Ecto neural progenitor cell (in vitro differentiated cells): ENCODE measurements around the gene NTHL1.

Experiments
- DNase-seq: peaks from one replicate; pipeline ENCODE4 v3.0.0-alpha.2; 2018; ENCODE audit warnings: low spot score

NTHL1 gene

GRCh38 chr16:2047330-2048115, at the start of gene NTHL1, which contains the start of gene TSC2:
Gene NTHL1 (minus strand): TSS chr16:2047834. CDS start chr16:2047823, 11 bp downstream.
Gene TSC2 (plus strand): TSS chr16:2047985. CDS start chr16:2048616, 631 bp downstream.
- peak; percentile 99 for DNase-seq

- no peak for DNase-seq
Measured at GRCh38 chr16:2096853-2097595, 49.4 kb upstream of the NTHL1 start.

- DNase-seq, result no peak
Measured at GRCh38 chr16:2095918-2096582, 48.4 kb upstream of the NTHL1 start.

- DNase-seq, result no peak
Measured at GRCh38 chr16:2095315-2095853, 47.8 kb upstream of the NTHL1 start.

- DNase-seq, result no peak
Measured at GRCh38 chr16:2093793-2094192, 46.2 kb upstream of the NTHL1 start.

- DNase-seq, result no peak
Measured at GRCh38 chr16:2092866-2093265, 45.2 kb upstream of the NTHL1 start.

GRCh38 chr16:2092256-2092620, 44.6 kb upstream of the NTHL1 start:
- DNase-seq, result no peak

GRCh38 chr16:2091547-2092255, 44.1 kb upstream of the NTHL1 start:
- DNase-seq, result no peak

- DNase-seq, result peak; percentile 97
Measured at GRCh38 chr16:2090777-2091546, 43.3 kb upstream of the NTHL1 start.

- DNase-seq, result no peak
Measured at GRCh38 chr16:2090481-2090776, 42.8 kb upstream of the NTHL1 start.

GRCh38 chr16:2089706-2090480, 42.3 kb upstream of the NTHL1 start:
- DNase-seq, result peak; percentile 50

GRCh38 chr16:2088759-2089358, 41.2 kb upstream of the NTHL1 start:
- no peak for DNase-seq

GRCh38 chr16:2087748-2088631, 40.4 kb upstream of the NTHL1 start:
- DNase-seq, result no peak

- DNase-seq, result no peak
Measured at GRCh38 chr16:2086812-2087747, 39.4 kb upstream of the NTHL1 start.

- no peak for DNase-seq
Measured at GRCh38 chr16:2086106-2086742, 38.6 kb upstream of the NTHL1 start.

- DNase-seq, result no peak
Measured at GRCh38 chr16:2085669-2086068, 38.0 kb upstream of the NTHL1 start.

GRCh38 chr16:2084895-2085625, 37.4 kb upstream of the NTHL1 start:
- DNase-seq, result no peak
